Neural progenitor cell (in vitro differentiated cells): ENCODE data around the gene RTN4.

ENCODE experiments used
- CTCF ChIP-seq: fragments of 200-600 bp; sonication (generic); IDR thresholded peaks from 2 replicates; pipeline ENCODE4 v1.5.1; 2017; ENCODE audit warnings: antibody characterized with exemption, mild to moderate bottlenecking
- EZH2 ChIP-seq: fragments of 200-600 bp; sonication (generic); IDR thresholded peaks from 2 replicates; pipeline ENCODE4 v1.6.1; 2017; ENCODE audit warnings: antibody characterized with exemption, mild to moderate bottlenecking, moderate library complexity
- EZH2phosphoT487 ChIP-seq: fragments of 200-600 bp; sonication (generic); IDR thresholded peaks from 2 replicates; pipeline ENCODE4 v1.6.1; 2017; ENCODE audit warnings: antibody characterized with exemption

GRCh38 chr2:55084641-55085040 lies 34.4 kb upstream of the RTN4 start:
- TF ChIP-seq CTCF = no peak
- no peak for TF ChIP-seq EZH2
- TF ChIP-seq EZH2phosphoT487 = no peak
